K562 (cell line): ENCODE results near the gene ZSCAN22. TPM values are rescaled to one million over a fixed set of nuclear protein-coding genes. Genes with fewer than 3 reads are reported as not detected.
A peak's percentile ranks its signal among the peaks of the same experiment; 100 is the strongest.

Experiments used
- ATAC-seq: fragments of 200-7000 bp; cut with Tn5 transposase; 3 replicates; pipeline ENCODE4 v1.9.1; 2020; ENCODE audit warnings: moderate library complexity
- BruUV-seq: library from RNA; stranded (reverse); fragments of 400-500 nt; replicated peaks from 2 replicates; lab custom pipeline; 2021; lab: Mats Ljungman, UMichigan
- CTCF ChIA-PET: fragments of 300-600 bp; formaldehyde crosslinking; extraction: SDS; loops from one replicate; lab custom pipeline; 2021; ENCODE audit warnings: low intra/inter-chr PET ratio; lab: Yijun Ruan, JAX
- POLR2A ChIA-PET: fragments of 300-600, 350-650 bp; sonication (Branson Sonifier 250); formaldehyde crosslinking; extraction: SDS; loops from one replicate; lab custom pipeline; 2021; ENCODE audit warnings: antibody characterized with exemption, inconsistent platforms; lab: Yijun Ruan, JAX
- DNase-seq, 4 experiments: peaks; one replicate each; pipeline versions ENCODE4 v3.0.0 to v3.0.0-alpha.2; 2011 to 2018; ENCODE audit warnings: low spot score in 3 of 4, mixed read lengths in 3 of 4; ENCODE audit errors: extremely low read depth in 1 of 4
- FAIRE-seq: peaks from 2 replicates; lab custom pipeline; 2011; peaks lifted over from hg19 to GRCh38; lab: Jason Lieb, UNC
- H2AFZ ChIP-seq: 2 replicates; pipeline ENCODE4 v1.6.0; 2011; ENCODE audit warnings: low read depth, low read length, control low read depth, inconsistent platforms
- H3K27ac ChIP-seq: fragments of 200-600 bp; 3 replicates; pipeline ENCODE4 v1.8.0; 2011; ENCODE audit warnings: low read depth, mild to moderate bottlenecking, control low read depth, inconsistent platforms, low read length, moderate library complexity, mixed read lengths; ENCODE audit errors: extremely low read depth
- H3K27me3 ChIP-seq, 2 experiments: fragments of 300-600 bp in 1 of 2; 2 replicates in 1 of 2; 3 replicates in 1 of 2; pipeline versions ENCODE4 v1.6.0 to v1.8.0; 2011; ENCODE audit warnings: inconsistent platforms in 2 of 2, low read length in 2 of 2, mild to moderate bottlenecking in 1 of 2, mixed read lengths in 1 of 2, moderate library complexity in 1 of 2; ENCODE audit not compliant: control insufficient read depth in 2 of 2, insufficient read depth in 2 of 2
- H3K36me3 ChIP-seq: fragments of 300-600 bp; 3 replicates; pipeline ENCODE4 v1.8.0; 2011; ENCODE audit warnings: mild to moderate bottlenecking, low read length, inconsistent platforms; ENCODE audit not compliant: control insufficient read depth, insufficient read depth
- H3K4me1 ChIP-seq, 2 experiments: fragments of 200-600 bp in 1 of 2; replicated peaks in 1 of 2; 2 replicates in 1 of 2; 3 replicates in 1 of 2; pipeline versions ENCODE4 v1.5.1 to v1.8.0; 2011; ENCODE audit warnings: inconsistent platforms in 2 of 2, low read length in 2 of 2, mild to moderate bottlenecking in 1 of 2, mixed read lengths in 1 of 2, moderate library complexity in 1 of 2; ENCODE audit not compliant: control insufficient read depth in 2 of 2, insufficient read depth in 2 of 2
- H3K4me2 ChIP-seq: 2 replicates; pipeline ENCODE4 v1.6.1; 2011; ENCODE audit warnings: low read length, control low read depth, inconsistent platforms, mixed read lengths; ENCODE audit not compliant: insufficient read depth
- H3K4me3 ChIP-seq: fragments of 200-600 bp; sonication (generic), shearing (Covaris generic); 2 replicates; pipeline ENCODE4 v1.5.1; 2016; ENCODE audit warnings: control low read depth, inconsistent platforms
- H3K79me2 ChIP-seq: fragments of 200-600 bp; 3 replicates; pipeline ENCODE4 v1.8.0; 2011; ENCODE audit warnings: low read length, inconsistent platforms; ENCODE audit not compliant: control insufficient read depth, insufficient read depth
- H3K9ac ChIP-seq, 2 experiments: 2 replicates each; pipeline versions ENCODE4 v1.6.0 to v1.6.1; 2011; ENCODE audit warnings: low read depth in 2 of 2, low read length in 2 of 2, control low read depth in 1 of 2, inconsistent platforms in 1 of 2, mild to moderate bottlenecking in 1 of 2, mixed read lengths in 1 of 2; ENCODE audit not compliant: insufficient read depth in 1 of 2
- H3K9me1 ChIP-seq: one replicate; pipeline ENCODE4 v1.6.0; 2011; ENCODE audit warnings: inconsistent platforms, mild to moderate bottlenecking, low read length, moderate library complexity; ENCODE audit not compliant: control insufficient read depth, insufficient read depth
- H3K9me3 ChIP-seq: replicated peaks from 2 replicates; pipeline ENCODE4 v1.5.1; 2011; ENCODE audit warnings: low read depth, low read length, inconsistent platforms; ENCODE audit not compliant: control insufficient read depth, insufficient read depth
- H4K20me1 ChIP-seq: replicated peaks from 2 replicates; pipeline ENCODE4 v1.6.1; 2011; ENCODE audit warnings: low read length, inconsistent platforms, mixed read lengths; ENCODE audit not compliant: control insufficient read depth, insufficient read depth
- ARNT ChIP-seq, 2 experiments: fragments of 450-650 bp; IDR thresholded peaks; 2 replicates each; pipeline ENCODE4 v1.6.1; 2016; ENCODE audit warnings: mild to moderate bottlenecking in 1 of 2
- BMI1 ChIP-seq: fragments of 150-350 bp; IDR thresholded peaks from 2 replicates; pipeline ENCODE4 v1.6.1; 2014; ENCODE audit warnings: low read length
- BRCA1 ChIP-seq, 2 experiments: fragments of 450-650 bp in 1 of 2; sonication (generic) in 1 of 2; formaldehyde crosslinking in 1 of 2; IDR thresholded peaks; 2 replicates each; pipeline versions ENCODE4 v1.5.0 to v1.6.1; 2017 to 2020; ENCODE audit warnings: mild to moderate bottlenecking in 1 of 2, missing genetic modification reagents in 1 of 2
- CREB1 ChIP-seq, 2 experiments: sonication (generic) in 1 of 2; formaldehyde crosslinking in 1 of 2; IDR thresholded peaks; 2 replicates each; pipeline versions ENCODE4 v1.6.1 to v1.8.0; 2012 to 2022; ENCODE audit warnings: inconsistent platforms in 1 of 2, mild to moderate bottlenecking in 1 of 2, missing genetic modification reagents in 1 of 2, moderate library complexity in 1 of 2
- CREM ChIP-seq: IDR thresholded peaks from 2 replicates; pipeline ENCODE4 v1.6.1; 2014; ENCODE audit warnings: antibody characterized with exemption, low read depth
- FOXK2 ChIP-seq, 2 experiments: fragments of 450-650 bp; IDR thresholded peaks in 1 of 2; conservative IDR thresholded peaks in 1 of 2; 2 replicates each; pipeline ENCODE4 v1.6.1; 2016; ENCODE audit warnings: low read depth in 2 of 2, mild to moderate bottlenecking in 1 of 2
- MCM2 ChIP-seq: fragments of 450-650 bp; IDR thresholded peaks from 2 replicates; pipeline ENCODE4 v1.6.1; 2017; ENCODE audit warnings: low read depth, mild to moderate bottlenecking
- TRIM28 ChIP-seq: fragments of 450-650 bp; IDR thresholded peaks from 2 replicates; pipeline ENCODE4 v1.6.1; 2017
- ZNF239 ChIP-seq: fragments of 250-450 bp; sonication (Bioruptor Pico); IDR thresholded peaks from 2 replicates; pipeline ENCODE4 v1.4.0; 2020; ENCODE audit warnings: mild to moderate bottlenecking
- ZNF41 ChIP-seq: fragments of 250-450 bp; sonication (Bioruptor Pico); conservative IDR thresholded peaks from 2 replicates; pipeline ENCODE4 v1.4.0; 2020; ENCODE audit warnings: mild to moderate bottlenecking
- WGBS: fragments of 100-300 bp; shearing (Covaris generic); methylation state at CpG from one replicate; pipeline ENCODE4 v1.1.6; 2016; ENCODE audit warnings: low coverage, mixed read lengths; ENCODE audit not compliant: insufficient coverage; ENCODE audit errors: missing lambda C conversion rate; 5-methylcytosine and 5-hydroxymethylcytosine counted together
- in situ Hi-C: fragments of 300-500 bp; cut with MboI; formaldehyde crosslinking; loops from 4 replicates; pipeline ENCODE4 v1.15.0; 2018; ENCODE audit warnings: inconsistent platforms, mixed read lengths
- intact Hi-C: fragments of 100-400 bp; cut with micrococcal nuclease; formaldehyde crosslinking; loops from 2 replicates; pipeline ENCODE4 v1.14.2; 2022
- polyA plus RNA-seq, 8 experiments: library from polyadenylated mRNA; depleted of rRNA in 4 of 8; stranded (reverse) in 5 of 8; unstranded in 3 of 8; fragments of >200 nt; fragmentation: Nextera tagmentation in 2 of 8; fragmentation: Illumina TruSeq in 1 of 8; extraction: Ambion mirVana in 2 of 8; extraction: Trizol in 1 of 8; gene quantifications; 2 replicates each; pipeline versions ENCODE4 v1.2.1 to v1.2.3, GENCODE V29; 2011 to 2014; ENCODE audit warnings: inconsistent platforms in 1 of 8, missing spikeins in 1 of 8
- total RNA-seq, 7 experiments: library from RNA; depleted of rRNA in 6 of 7; stranded (reverse); fragments of >200 nt in 6 of 7; fragmentation: Illumina TruSeq in 2 of 7; extraction: Trizol in 2 of 7; gene quantifications; 2 replicates each; pipeline versions ENCODE4 v1.2.1 to v1.2.3, GENCODE V29; 2011 to 2021; ENCODE audit warnings: low replicate concordance in 1 of 7
- TF ChIP-seq, protein P1 (sequence below), 2 experiments: fragments of 450-650 bp in 1 of 2; sonication (generic) in 1 of 2; formaldehyde crosslinking; conservative IDR thresholded peaks; 2 replicates each; pipeline versions ENCODE4 v1.4.0 to v1.8.1; 2020 to 2022; ENCODE audit warnings: mild to moderate bottlenecking in 1 of 2, missing genetic modification reagents in 1 of 2
- TF ChIP-seq, protein P2 (sequence below), 2 experiments: fragments of 250-450 bp in 1 of 2; fragments of 450-650 bp in 1 of 2; sonication (Bioruptor Pico) in 1 of 2; IDR thresholded peaks; 2 replicates each; pipeline versions ENCODE4 v1.6.1 to v1.8.0; 2016 to 2021; ENCODE audit warnings: mild to moderate bottlenecking in 2 of 2, moderate library complexity in 2 of 2, missing compliant biosample characterization in 1 of 2, missing genetic modification characterization in 1 of 2
- TF ChIP-seq, protein P3 (sequence below): fragments of 150-350 bp; IDR thresholded peaks from 2 replicates; pipeline ENCODE4 v1.6.1; 2014; ENCODE audit warnings: low read depth, mild to moderate bottlenecking, low read length, borderline replicate concordance
- TF ChIP-seq, protein P4 (sequence below): IDR thresholded peaks from 2 replicates; pipeline ENCODE4 v1.6.1; 2011; ENCODE audit not compliant: insufficient read length; ENCODE audit errors: extremely low read depth

The ZSCAN22 gene
- total and polyA plus RNA-seq, 9 of the 15 experiments (the other 6 are each of a cell fraction or from before 2014, with no cell fraction given), result 0.98 to 5.3 (median 3.0) TPM

DNA sequence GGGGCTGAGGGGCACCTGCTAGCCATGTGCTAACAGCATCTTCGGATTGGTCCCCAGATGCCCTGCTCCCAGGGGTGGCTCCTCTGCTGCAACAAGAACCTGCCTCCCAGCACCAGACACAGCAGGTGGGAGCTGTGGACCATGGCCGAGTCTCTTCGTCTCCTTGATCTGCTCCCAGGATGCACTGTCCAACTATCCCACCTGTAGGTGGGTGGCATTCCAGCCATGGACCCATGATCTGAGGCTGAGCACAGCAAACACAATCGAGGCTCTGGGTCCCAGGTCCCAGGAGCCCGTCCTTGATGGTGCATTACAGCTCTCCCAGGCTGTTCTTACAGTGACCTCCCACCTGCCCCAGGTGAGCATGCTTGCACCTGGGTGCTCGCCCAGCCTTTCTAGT is 52.5 kb downstream of the ZSCAN22 start:
- H3K27ac ChIP-seq, result no peak overlapping the region
- BruUV-seq, result no TSS peak
- H3K9me3 ChIP-seq, result no peaks in the 10 kb centered on the region
- WGBS, result 58% methylated on average over 6 of the region's 6 CpGs
- H3K27me3 ChIP-seq, result no peaks in the 10 kb centered on the region
- ChIA-PET CTCF (no interaction called here), POLR2A (interaction anchor here (0.6 to 1.8 kb wide), 3 partner anchors 15 to 132 kb away, joined by 3 to 13 read pairs (median 6); partner anchors contain the start of gene ZNF497)
- no peaks in the 10 kb centered on the region for H4K20me1 ChIP-seq
- ATAC-seq, result no peak
- no peak for DNase-seq
- H3K9me1 ChIP-seq, result no peaks in the 10 kb centered on the region
- in situ Hi-C loops, result no loop called here
- H2AFZ ChIP-seq, result no peak overlapping the region
- TF ChIP-seq, protein P1, sequence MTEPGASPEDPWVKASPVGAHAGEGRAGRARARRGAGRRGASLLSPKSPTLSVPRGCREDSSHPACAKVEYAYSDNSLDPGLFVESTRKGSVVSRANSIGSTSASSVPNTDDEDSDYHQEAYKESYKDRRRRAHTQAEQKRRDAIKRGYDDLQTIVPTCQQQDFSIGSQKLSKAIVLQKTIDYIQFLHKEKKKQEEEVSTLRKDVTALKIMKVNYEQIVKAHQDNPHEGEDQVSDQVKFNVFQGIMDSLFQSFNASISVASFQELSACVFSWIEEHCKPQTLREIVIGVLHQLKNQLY (CRISPR knock-in tag; conservative IDR thresholded peaks at IDR 0.05), result no peak
- TF ChIP-seq, protein P2, sequence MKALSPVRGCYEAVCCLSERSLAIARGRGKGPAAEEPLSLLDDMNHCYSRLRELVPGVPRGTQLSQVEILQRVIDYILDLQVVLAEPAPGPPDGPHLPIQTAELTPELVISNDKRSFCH (CRISPR knock-in tag; IDR thresholded peaks at IDR 0.05), result no peak
- TF ChIP-seq, protein P2 (tag; IDR thresholded peaks at IDR 0.05), result no peak
- TF ChIP-seq FOXK2 (conservative IDR thresholded peaks at IDR 0.05 in 1 of 2, IDR thresholded peaks at IDR 0.05 in 1 of 2; ENCODE audit: low read depth in 2 of 2) (no peak), CREM (no peak), CREB1 (IDR thresholded peaks at IDR 0.05) (no peak), CREB1 (CRISPR knock-in tag; IDR thresholded peaks at IDR 0.05) (no peak), BMI1 (no peak), ZNF239 (no peak), ZNF41 (CRISPR knock-in tag) (no peak), TRIM28 (no peak), ARNT (IDR thresholded peaks at IDR 0.05) (no peak), MCM2 (no peak), BRCA1 (IDR thresholded peaks at IDR 0.05) (no peak), BRCA1 (CRISPR knock-in tag; IDR thresholded peaks at IDR 0.05) (no peak)
- TF ChIP-seq, protein P3, sequence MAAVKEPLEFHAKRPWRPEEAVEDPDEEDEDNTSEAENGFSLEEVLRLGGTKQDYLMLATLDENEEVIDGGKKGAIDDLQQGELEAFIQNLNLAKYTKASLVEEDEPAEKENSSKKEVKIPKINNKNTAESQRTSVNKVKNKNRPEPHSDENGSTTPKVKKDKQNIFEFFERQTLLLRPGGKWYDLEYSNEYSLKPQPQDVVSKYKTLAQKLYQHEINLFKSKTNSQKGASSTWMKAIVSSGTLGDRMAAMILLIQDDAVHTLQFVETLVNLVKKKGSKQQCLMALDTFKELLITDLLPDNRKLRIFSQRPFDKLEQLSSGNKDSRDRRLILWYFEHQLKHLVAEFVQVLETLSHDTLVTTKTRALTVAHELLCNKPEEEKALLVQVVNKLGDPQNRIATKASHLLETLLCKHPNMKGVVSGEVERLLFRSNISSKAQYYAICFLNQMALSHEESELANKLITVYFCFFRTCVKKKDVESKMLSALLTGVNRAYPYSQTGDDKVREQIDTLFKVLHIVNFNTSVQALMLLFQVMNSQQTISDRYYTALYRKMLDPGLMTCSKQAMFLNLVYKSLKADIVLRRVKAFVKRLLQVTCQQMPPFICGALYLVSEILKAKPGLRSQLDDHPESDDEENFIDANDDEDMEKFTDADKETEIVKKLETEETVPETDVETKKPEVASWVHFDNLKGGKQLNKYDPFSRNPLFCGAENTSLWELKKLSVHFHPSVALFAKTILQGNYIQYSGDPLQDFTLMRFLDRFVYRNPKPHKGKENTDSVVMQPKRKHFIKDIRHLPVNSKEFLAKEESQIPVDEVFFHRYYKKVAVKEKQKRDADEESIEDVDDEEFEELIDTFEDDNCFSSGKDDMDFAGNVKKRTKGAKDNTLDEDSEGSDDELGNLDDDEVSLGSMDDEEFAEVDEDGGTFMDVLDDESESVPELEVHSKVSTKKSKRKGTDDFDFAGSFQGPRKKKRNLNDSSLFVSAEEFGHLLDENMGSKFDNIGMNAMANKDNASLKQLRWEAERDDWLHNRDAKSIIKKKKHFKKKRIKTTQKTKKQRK, result no peak
- TF ChIP-seq, protein P4, sequence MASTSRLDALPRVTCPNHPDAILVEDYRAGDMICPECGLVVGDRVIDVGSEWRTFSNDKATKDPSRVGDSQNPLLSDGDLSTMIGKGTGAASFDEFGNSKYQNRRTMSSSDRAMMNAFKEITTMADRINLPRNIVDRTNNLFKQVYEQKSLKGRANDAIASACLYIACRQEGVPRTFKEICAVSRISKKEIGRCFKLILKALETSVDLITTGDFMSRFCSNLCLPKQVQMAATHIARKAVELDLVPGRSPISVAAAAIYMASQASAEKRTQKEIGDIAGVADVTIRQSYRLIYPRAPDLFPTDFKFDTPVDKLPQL, result no peak
- TF ChIP-seq, all 486 proteins: peak for 0
- no peak for FAIRE-seq
- intact Hi-C loops, result no loop called here
- Histone ChIP-seq H3K4me1 (peaks cover 9 to 34% of the 10 kb centered on the region in 2 experiments; a peak in 3 of 5 replicates), H3K36me3 (no peaks in the 10 kb centered on the region), H3K79me2 (peaks cover 13% of the 10 kb centered on the region; the same call in 2 of the 3 replicates), H3K9ac (peak overlapping the region in 1 of 2 experiments; percentile 93; a peak in 2 of 4 replicates), H3K4me3 (no peak overlapping the region), H3K4me2 (peak overlapping the region; percentile 99; the same call in 1 of the 2 replicates)
